Activated naive CD8-positive, alpha-beta T cell treated with anti-CD3 and anti-CD28 coated beads, Interleukin-2, amount 50 U/mL, for 16 hours (primary cell): Measurements from ENCODE around the gene IL1RN.
"Not testable (repeated sequence)": the region's sequence is repeated elsewhere in the genome, so short reads cannot be mapped to it uniquely, and the experiment has no call there.

Experiments used
- DNase-seq: peaks from one replicate; pipeline ENCODE4 v3.0.0-alpha.2; 2020; ENCODE audit warnings: low read depth, low spot score

Gene IL1RN, protein sequence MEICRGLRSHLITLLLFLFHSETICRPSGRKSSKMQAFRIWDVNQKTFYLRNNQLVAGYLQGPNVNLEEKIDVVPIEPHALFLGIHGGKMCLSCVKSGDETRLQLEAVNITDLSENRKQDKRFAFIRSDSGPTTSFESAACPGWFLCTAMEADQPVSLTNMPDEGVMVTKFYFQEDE

DNA sequence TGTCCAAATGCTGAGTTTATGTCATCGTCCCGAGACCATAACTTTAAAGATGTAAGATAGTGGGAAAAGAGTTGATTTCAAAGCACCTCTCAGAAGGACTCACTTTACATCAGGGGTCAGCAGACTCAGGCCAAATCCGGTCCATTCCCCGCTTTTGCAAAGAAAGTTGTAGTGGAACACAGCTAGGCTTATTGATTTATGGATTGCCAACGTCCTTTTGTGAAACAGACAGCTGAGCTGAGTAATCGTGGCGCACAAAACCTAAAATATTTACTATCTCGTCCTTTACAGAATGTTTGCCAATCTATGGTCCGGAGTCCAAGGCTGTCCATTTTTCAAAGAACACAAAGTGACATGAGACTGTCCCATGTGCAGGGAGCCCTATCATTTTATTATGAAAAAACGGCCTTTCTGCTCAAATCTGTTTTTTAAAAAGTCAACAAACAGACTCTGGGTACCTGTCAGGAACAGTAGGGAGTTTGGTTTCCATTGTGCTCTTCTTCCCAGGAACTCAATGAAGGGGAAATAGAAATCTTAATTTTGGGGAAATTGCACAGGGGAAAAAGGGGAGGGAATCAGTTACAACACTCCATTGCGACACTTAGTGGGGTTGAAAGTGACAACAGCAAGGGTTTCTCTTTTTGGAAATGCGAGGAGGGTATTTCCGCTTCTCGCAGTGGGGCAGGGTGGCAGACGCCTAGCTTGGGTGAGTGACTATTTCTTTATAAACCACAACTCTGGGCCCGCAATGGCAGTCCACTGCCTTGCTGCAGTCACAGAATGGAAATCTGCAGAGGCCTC, at the start of gene IL1RN:
Gene IL1RN (plus strand): TSS at position 754 of the 801 bp plus-strand sequence. CDS start 27 bp downstream, at position 781.
- DNase-seq = no peak

DNA sequence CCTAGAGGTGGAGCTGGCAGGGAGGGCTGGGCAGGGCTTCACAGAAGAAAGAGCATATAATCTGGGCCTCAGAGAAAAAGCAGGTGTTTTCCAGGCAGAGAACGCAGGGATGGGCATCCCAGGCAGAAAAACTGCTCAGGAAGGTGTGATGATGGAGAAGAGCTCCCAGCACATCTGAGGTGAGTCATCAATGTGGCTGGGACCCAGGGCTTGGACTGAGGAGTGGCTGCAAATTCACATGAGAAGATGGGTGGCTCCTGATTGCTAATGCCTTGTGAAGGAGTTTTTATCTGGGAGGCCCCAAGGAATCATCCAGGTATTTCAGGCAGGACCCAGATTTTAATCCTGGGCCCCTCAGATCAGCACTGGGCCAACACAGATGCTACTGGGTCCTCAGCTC, 49.5 kb upstream of the IL1RN start:
- DNase-seq = no peak

DNA sequence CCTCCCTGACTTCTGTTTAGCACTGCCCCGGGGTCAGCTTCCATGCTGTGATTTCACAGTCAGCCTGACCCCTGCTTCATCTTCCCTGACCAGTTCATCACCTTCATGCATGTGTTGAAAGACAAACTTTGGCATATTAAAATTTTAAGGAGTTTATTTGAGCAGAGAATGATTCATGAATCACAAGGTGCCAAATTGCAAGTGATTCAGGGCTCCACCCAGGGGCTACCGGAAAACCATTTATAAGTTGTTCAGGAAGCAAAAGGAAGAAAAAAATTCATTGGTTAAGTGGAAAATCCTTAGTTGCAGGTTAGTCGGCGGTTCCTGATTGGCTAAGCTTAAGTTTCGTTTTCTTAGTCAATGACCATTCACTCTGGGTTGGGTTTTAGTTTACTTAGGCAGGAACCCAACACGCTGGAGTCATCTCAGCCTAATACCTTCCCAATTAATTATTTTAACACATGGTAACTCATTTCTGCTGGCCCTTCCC, 49.0 kb upstream of the IL1RN start:
- DNase-seq = no peak

DNA sequence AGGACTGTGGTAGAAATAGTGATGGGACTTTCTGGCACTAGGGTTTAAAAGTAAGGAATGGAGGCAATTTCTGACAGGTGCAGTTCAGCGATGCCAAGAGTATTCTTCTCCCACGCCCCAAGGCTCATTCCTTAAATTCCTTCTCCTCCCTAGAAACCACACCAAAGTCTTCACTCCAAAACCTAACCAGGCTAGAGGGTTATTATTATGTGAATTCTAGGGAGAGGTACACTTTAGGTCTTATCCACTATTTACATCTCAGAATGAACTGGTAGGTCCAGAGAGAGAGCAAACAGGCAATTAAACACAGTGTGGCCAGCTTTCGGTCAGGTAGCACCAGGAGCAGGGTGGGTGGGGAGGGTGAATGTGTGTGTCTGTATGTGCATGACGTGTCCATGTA, 48.3 kb upstream of the IL1RN start:
- DNase-seq = no peak

DNA sequence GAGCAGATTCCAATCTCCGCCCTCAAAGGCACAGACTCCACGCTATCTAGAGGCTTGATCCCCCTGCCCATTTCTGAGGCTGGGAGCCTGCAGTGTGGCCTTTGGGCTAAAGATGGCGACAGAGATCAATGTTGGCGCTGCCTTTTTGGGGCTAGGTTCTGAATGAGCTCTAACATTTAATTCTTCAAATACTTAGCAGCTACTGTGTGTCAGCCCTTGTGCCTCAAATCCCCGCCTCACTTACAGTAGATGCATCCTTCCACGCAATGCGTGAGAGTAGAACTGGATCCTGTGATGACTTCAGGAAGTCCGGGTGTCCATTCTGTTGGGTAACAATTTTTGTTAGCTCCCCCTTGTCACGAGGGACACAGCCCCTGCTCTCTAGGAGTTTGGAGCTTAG, 47.3 kb upstream of the IL1RN start:
- DNase-seq = no peak

DNA sequence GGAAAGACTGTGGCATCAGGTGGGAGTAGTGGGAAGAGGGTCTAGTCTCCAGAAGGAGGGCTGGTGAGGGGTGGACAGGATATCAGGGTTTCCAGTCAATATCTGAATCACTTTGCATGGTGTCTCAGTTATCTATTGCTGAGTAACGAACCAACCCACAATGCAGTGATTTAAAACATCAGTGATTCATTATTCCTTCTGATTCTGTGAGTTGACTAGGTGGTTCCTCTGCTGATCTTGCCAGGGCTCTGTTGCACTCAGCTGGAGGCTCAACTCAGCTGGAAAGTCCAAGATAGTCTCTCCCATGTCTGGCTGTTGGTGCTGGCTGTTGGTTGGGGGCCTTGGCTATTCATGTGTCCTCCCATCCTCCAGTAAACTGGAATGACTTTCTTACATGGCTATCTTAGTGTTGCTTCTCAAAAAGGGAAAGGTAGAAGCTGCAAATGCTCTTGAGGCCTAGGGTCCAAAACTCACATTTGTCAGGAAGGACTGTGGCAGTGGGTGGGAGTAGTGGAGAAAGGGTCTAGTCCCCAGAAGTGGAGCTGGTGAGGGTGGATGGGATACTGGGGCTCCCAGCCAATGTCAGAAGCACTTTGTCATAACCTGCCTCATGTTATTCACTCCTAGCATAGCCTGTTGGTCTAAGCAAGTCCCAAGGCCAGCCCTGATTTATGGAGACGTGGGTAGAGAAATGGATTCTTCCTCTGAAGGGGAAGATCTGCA, 45.7 kb upstream of the IL1RN start:
- no peak for DNase-seq

DNA sequence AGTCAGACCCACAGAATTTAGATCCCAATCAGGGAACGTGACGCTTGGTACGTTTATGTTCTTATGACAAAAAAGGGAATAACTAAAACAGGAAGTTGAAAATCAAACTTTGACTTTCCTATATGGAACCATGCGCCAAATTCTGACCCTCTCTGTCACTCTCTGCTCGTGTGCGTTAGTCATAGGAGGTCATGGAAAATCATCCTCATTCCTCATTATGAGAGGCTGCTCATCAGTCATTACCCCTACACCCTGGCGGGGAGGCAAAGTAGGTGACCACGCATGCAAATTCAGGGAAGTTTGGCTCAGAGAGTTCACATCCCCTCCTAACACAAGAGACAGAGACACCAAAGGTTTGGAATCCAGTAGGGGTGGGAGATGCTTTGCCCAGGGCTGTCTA, 44.1 kb upstream of the IL1RN start:
- DNase-seq = no peak

DNA sequence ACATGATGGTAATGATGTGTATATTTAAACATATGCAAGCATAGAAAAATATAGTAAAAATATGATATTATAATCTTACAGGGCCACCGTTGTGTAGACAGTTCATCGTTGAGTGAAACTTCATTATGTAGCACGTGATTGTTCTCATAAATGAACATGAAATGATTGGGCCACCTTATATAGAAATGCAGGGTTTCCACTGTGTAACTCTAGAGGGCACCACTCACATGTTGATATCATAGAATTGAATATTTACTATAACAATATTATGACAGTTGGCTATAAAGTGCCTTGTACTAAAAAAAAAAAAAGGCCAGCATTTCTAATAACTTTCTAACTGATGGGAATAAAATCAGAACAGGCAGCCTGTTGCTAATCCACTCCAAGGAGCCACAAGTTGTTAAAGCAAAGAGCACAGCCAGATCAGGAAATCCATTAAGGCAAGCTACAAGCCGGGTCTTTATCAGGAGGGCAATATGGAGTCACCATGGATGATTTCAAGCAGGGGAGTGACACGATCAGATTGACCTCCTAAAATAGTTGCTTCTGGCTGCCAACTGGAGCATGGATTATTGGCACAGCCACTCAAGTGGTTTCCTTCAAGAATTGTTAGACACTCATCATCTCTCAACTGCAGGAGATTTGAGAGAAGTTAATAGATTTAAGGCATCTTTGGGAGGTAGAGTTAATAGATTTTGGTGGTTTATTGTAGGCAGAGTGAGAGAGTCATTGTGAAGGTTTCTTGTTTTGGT, 43.0 kb upstream of the IL1RN start:
- no peak for DNase-seq

DNA sequence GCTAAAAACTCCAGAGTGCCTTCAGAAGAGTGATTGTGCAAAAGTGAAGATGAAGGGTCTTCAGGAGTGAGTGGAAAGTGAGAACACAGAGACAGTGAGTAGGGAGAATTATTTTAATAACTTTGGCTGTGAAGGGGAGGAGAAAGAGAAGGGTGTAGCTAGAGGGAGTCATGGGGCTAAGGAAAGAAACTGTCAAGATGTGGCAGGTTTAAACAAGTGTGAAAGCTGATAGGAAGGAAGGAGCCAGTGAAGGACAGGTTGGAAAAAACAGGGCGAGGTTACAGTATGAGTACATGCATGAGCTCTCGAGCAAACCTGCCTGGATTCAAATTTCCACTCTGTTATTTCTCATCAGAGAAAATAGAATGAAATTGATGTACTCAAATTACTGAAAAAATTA, 41.9 kb upstream of the IL1RN start:
- no peak for DNase-seq

DNA sequence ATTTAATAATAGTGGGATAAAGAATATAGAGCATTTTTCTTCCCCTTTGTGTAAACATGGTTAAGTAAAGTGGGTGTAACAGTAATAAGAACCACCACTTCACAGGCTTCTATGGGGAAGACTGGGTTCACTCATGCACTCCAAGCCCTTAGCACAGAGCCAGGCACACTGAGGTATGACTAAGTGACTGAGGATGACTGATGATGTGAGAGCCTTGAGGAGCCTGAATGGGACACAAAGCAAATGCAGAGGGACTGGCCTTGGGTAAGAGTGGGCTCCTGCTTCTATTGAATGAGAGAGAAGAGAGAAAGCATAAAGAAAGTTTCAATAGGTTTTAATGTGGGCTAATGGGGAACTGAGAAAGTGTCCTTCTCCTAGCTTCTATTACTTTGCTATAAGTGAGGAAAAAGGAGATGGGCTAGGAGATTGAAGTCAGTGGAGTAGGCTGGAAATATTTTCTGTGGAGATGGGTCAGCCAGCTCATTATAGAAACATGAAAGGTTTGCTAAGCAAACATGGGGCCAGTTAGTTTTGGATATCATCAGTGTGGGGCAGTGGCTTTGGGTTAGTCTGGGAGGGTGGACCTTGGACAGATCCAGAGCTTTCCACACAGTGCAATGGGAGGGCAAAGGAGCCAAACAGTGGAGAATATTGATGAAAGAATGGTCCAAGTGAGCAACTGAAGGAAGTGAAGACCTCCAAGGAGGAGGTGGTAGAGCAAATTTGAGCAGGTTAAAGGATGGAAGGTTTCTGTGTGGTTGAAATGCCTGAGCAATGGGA, 39.0 kb upstream of the IL1RN start:
- no peak for DNase-seq

DNA sequence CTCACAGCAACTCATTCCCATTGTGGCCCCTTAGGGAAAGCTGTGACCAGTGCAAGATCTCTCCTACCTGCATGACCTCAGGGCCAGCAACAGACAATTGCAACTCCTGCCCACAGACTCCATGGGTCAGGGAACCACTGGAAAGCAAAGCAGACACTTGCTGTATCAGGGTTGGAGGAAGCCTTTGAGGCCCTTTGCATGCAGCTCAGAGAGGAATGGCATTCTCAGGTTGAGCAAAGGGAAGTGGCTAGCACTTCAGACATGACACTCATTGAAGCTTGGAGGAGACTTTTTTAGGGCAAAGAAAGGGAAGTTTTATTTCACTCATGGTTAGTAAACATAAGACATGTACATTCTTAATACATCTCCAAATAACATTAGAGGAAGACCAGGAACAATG, 37.5 kb upstream of the IL1RN start:
- no peak for DNase-seq

DNA sequence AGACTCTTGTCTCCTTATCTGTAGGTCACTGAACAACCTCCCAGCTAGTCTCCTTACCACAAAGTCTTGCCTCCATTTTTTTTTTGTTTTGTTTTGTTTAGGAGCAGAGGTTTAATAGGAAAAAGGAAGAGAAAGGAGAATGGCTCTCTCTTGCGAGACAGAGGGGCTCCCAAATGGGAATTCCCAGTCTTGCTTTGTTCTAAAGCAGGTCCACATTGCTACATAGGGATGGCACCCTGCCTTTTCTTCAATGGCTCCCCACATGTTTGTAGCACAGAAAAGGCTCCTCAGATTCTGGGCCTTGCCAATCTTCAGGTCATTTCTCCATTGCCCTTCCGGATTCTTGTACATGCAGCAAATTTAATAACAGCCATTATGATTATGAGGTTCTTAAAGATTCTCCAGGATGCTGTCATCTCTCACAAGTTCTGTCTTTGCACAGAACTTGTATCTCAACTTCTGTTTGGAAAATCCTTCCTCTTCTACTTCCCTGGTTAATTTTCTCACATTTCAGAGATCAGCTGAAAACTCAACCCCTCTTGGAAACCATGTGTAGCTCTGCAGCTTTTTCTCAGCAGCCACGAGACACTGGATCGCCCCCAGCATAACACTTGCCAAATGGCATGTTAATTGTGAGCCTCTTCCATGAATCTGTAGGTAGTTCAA, 36.0 kb upstream of the IL1RN start:
- DNase-seq = no peak

DNA sequence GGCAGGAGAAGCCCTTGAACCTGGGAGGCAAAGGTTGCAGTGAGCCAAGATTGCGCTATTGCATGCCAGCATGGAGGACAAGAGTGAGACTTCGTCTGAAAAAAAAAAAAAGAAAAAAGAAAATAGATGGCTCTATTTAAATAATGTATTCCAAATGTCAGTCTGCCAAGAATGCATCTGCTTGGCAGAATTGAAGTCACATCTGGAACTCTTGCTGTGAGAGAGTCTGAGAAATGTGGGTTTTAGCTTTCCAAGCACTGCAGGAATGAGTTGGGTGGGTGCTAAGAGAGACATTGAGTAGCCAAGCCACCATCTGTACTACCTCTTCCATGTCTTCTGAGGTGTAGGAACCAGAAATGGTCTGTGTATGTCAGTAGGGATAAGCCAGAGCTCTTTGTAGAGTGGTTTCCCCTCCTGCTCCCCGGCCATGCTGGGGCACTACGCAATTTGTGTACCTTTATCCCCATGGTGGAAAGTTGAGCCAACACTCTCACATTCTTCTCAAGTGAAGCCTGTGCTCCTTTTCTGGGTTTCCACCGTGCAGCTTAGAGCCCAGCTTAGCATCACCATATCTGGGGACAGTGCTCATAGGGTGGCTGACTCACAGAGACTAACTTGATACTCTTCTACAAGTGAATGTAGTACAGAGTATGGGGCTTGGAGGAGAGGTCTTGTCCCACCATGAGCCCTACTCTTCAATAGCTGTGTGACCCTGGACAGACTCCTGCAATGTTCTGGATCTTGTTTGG, 34.4 kb upstream of the IL1RN start:
- no peak for DNase-seq

DNA sequence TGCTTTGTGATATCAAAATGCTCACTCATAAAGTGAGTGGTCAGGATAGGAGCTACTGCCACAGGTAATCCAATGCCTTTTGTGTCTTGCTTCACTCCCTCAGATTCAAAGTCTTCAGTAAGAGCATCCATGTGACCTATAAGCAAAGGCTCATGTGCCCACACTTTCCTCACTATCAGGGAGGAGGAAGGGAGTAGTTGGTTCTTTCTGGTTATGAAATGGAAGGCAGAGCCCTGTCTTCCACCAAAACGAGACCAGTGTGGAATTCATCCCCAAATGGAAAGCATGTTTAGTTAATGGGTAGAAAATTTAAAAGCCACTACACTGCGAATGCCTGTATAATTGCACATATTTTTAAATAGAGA, 33.8 kb upstream of the IL1RN start:
- no peak for DNase-seq

DNA sequence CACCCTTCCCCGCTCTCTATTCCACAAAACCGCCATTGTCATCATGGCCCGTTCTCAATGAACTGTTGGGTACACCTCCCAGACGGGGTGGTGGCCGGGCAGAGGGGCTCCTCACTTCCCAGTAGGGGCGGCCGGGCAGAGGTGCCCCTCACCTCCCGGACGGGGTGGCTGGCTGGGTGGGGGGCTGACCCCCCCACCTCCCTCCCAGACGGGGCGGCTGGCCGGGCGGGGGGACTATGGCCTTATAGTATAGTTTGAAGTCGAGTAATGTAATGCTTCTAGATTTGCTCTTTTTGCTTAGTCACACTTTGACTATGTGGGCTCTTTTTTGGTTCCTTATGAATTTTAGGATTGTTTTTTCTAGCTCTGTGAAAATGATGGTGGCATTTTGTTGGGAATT, 31.1 kb upstream of the IL1RN start:
- DNase-seq = not testable (repeated sequence)

DNA sequence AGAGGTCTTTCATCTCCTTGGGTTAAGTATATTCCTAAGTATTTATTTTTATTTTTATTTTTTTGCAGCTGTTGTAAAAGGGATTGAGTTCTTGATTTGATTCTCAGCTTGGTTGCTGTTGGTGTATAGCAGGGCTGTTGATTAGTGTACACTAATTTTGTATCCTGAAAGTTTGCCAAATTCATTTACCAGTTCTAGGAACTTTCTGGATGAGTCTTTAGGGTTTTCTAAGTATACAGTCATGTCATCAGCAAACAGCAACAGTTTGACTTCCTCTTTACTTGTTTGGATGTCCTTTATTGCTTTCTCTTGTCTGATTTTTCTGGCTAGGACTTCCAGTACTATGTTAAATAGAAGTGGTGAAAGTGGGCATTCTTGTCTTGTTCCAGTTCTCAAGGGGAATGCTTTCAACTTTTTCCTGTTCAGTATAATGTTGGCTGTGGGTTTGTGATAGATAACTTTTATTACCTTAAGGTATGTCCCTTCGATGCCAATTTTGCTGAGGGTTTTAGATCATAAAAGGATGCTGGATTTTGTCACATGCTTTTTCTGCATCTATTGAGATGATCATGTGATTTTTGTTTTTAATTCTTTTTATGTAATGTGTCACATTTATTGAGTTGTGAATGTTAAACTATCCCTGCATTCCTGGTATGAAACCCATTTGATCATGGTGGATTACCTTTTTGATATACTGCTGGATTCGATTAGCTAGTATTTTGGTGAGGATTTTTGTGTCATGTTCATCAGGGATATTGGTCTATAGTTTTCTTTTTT, 30.4 kb upstream of the IL1RN start:
- not testable (repeated sequence) for DNase-seq

DNA sequence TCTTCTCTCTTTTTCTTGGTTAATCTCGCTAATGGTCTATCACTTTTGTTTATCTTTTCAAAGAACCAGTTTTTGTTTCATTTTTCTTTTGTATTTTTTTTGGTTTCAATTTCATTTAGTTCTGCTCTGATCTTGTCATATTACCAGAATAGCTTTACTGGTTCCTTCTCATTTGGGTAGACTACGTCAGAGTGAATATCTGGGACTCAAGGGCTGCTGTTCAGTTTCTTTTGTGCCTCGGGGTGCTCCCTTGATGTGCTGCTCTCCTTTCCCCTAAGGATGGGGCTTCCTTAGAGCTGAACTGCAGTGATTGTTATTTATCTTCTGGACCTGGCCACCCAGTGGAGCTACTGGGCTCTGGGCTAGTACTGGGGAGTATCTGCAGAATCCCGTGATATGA, 29.4 kb upstream of the IL1RN start:
- no peak for DNase-seq

DNA sequence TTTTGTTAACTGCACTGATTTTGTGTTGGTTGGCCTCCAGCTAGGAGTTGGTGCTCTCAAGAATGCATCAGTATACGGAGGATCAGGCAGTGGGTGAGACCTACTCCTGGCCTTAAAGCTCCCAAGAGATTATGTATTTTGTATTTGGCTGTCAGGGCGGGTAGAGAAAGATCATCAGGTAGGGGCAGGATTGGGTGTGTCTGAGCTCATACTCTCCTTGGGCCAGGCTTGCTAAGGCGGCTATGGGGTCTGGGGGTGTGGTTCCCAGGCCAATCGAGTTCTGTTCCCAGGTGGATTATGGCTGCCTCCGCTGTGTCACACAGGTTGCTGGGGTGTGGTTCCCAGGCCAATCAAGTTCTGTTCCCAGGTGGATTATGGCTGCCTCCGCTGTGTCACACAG, 28.9 kb upstream of the IL1RN start:
- DNase-seq = no peak

DNA sequence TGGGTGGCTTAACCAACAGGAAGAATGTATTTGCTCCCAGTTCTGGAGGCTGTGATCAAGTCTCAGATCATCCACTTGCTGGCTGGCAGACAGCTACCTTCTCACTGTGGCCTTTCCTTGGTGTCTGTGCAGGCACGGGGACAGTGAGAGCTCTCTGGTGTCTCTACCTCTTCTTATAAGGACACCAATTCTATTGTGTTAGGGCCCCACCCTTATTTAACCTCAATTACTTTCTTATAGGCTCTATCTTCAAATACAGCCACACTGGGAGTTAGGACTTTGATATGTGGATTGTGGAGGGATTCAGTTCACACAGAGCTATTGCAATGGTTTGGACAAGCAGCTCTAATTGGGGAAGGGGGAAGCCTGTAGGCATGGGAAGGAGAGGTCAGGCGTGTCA, 25.3 kb upstream of the IL1RN start:
- DNase-seq = no peak
